ENCODE results near the gene GNG4.
"Not testable (repeated sequence)": the region's sequence is repeated elsewhere in the genome, so short reads cannot be mapped to it uniquely, and the experiment has no call there.

GNG4 gene

GRCh38 chr1:235648954-235649367 is 623 bp downstream of the GNG4 start:
- peak; percentile 34 for DNase-seq (ENCODE audit: low read depth)

- no peak for DNase-seq (ENCODE audit: low read depth)
Observed at GRCh38 chr1:235648407-235648907, 1.1 kb downstream of the GNG4 start.

GRCh38 chr1:235647537-235647936 is 2.0 kb downstream of the GNG4 start:
- DNase-seq (ENCODE audit: low read depth): not testable (repeated sequence)

GRCh38 chr1:235646463-235646862 is 3.1 kb downstream of the GNG4 start:
- no peak for DNase-seq (ENCODE audit: low read depth)

GRCh38 chr1:235644693-235645305 is 4.8 kb downstream of the GNG4 start:
- DNase-seq (ENCODE audit: low read depth): no peak

- DNase-seq (ENCODE audit: low read depth): no peak
Observed at GRCh38 chr1:235643837-235644692, 5.5 kb downstream of the GNG4 start.

- no peak for DNase-seq (ENCODE audit: low read depth)
Observed at GRCh38 chr1:235642943-235643371, 6.6 kb downstream of the GNG4 start.

GRCh38 chr1:235642011-235642942 is 7.3 kb downstream of the GNG4 start:
- DNase-seq (ENCODE audit: low read depth): peak; percentile 58

- no peak for DNase-seq (ENCODE audit: low read depth)
Observed at GRCh38 chr1:235640580-235640979, 9.0 kb downstream of the GNG4 start.

- no peak for DNase-seq (ENCODE audit: low read depth)
Observed at GRCh38 chr1:235639226-235640205, 10.1 kb downstream of the GNG4 start.

GRCh38 chr1:235638612-235639011 is 11.0 kb downstream of the GNG4 start:
- DNase-seq (ENCODE audit: low read depth): not testable (repeated sequence)

- DNase-seq (ENCODE audit: low read depth): no peak
Observed at GRCh38 chr1:235637756-235638534, 11.6 kb downstream of the GNG4 start.

- no peak for DNase-seq (ENCODE audit: low read depth)
Observed at GRCh38 chr1:235635938-235636662, 13.5 kb downstream of the GNG4 start.

- no peak for DNase-seq (ENCODE audit: low read depth)
Observed at GRCh38 chr1:235632506-235633401, 16.8 kb downstream of the GNG4 start.

- no peak for DNase-seq (ENCODE audit: low read depth)
Observed at GRCh38 chr1:235631816-235632215, 17.8 kb downstream of the GNG4 start.

- no peak for DNase-seq (ENCODE audit: low read depth)
Observed at GRCh38 chr1:235628316-235629005, 21.1 kb downstream of the GNG4 start.

- no peak for DNase-seq (ENCODE audit: low read depth)
Observed at GRCh38 chr1:235625831-235626230, 23.8 kb downstream of the GNG4 start.

GRCh38 chr1:235625340-235625739 is 24.2 kb downstream of the GNG4 start:
- no peak for DNase-seq (ENCODE audit: low read depth)

Data from activated T-helper 9 cell treated with anti-CD3 and anti-CD28 coated beads, Interleukin-2, amount 50 U/mL, for 16 hours (primary cell).